Ishikawa (cell line): Measurements from ENCODE around the gene RBMS1.

Experiments
- EP300 ChIP-seq: IDR thresholded peaks from 2 replicates; pipeline ENCODE4 v1.6.1; 2012; ENCODE audit warnings: borderline replicate concordance
- TAF1 ChIP-seq: IDR thresholded peaks from 2 replicates; pipeline ENCODE4 v1.6.1; 2012; ENCODE audit warnings: low read depth, mild to moderate bottlenecking
- TCF12 ChIP-seq: IDR thresholded peaks from 2 replicates; pipeline ENCODE4 v1.6.1; 2012; ENCODE audit warnings: low read depth
- TEAD4 ChIP-seq: IDR thresholded peaks from 2 replicates; pipeline ENCODE4 v1.6.1; 2012

GRCh38 chr2:160232905-160233475 lies 260.6 kb downstream of the RBMS1 start:
- no peak for TF ChIP-seq TCF12
- TF ChIP-seq EP300: no peak
- TF ChIP-seq TEAD4: no peak
- TF ChIP-seq TAF1: no peak
